GM18526 (cell line): Measurements from ENCODE around the gene ACOXL.

Source experiments
- POLR2A ChIP-seq: IDR thresholded peaks from 3 replicates; pipeline ENCODE4 v1.6.1; 2011; ENCODE audit not compliant: insufficient read length; ENCODE audit errors: extremely low read depth

Gene ACOXL

GRCh38 chr2:111099402-111099801, 367.0 kb downstream of the ACOXL start:
- TF ChIP-seq POLR2A = no peak

DNA sequence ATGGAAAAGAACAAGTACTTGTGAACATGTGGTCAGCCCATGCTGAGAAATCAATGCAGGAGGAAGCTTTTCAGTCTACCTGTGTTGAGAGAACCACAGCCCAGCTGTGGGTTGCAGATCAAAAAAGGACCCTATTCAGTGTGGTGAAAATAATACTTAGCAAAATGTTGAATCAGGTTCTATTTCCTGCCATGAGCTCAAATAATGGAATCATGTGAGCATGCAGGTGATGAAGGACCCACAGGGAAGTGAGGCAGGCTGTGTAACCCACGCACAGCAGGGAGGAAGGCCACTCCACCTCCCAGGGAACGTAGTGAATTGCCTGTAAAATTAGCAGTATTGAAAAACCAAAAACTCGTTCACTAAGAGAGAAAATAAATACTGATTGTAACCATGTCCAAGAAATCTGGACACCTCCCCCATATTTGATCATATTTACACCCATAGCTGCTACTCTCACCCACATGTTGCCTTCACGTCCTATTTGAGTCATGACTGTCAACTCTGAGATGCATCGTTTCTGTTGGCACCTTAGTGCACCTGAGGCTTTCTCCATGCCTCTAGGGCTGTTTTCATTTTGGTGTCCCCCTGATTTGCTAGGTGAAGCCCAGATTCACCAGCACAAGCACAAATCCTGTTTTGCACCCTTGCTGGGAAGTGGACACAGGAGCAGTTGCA, 367.9 kb downstream of the ACOXL start:
- no peak for TF ChIP-seq POLR2A

- TF ChIP-seq POLR2A = no peak
Measured at GRCh38 chr2:111100765-111101162, 368.4 kb downstream of the ACOXL start.

DNA sequence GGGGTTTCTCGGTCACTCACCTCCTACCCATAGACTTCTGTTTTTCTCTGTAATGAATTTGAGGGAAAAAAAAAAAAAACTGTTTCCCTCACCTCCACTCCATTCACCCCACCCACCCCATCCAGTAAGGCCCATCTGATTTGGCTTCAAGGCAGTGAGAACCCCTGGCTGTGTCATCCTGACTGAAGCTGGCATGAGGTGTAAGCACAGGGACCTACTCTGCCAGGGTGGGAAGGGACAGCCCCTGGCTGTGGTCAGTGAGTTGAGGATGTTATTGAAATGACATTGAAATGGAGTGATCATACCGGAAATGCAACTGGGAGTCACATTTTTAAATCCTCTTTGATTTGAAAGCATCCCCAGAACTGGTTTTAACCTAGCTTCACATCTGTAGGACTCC, 369.2 kb downstream of the ACOXL start:
- TF ChIP-seq POLR2A = no peak

GRCh38 chr2:111102216-111102615, 369.8 kb downstream of the ACOXL start:
- TF ChIP-seq POLR2A = no peak

DNA sequence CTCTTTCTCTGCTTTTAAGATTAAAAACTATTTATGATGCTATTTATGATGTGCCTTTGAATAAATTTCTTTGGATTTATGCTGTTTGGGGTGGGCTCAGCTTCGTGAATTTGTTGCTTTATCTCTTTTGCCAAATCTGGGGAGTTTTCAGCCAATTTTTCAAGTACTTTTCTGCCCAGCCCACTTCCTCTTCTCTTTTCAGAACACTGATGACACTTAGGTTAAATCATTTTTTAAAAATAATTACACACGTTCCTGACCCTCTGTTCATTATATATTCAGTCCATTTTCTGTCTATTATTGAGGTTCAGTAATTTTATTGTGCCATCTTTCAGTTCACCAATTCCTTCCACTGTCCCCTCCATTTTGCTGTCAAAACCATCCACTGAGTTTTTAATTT, 373.6 kb downstream of the ACOXL start:
- no peak for TF ChIP-seq POLR2A

- no peak for TF ChIP-seq POLR2A
Measured at GRCh38 chr2:111106706-111107105, 374.3 kb downstream of the ACOXL start.

GRCh38 chr2:111108745-111109271, 376.4 kb downstream of the ACOXL start:
- no peak for TF ChIP-seq POLR2A

- TF ChIP-seq POLR2A = no peak
Measured at GRCh38 chr2:111111101-111111755, 378.9 kb downstream of the ACOXL start.

GRCh38 chr2:111113838-111114237, 381.5 kb downstream of the ACOXL start:
- TF ChIP-seq POLR2A = no peak

- no peak for TF ChIP-seq POLR2A
Measured at GRCh38 chr2:111116011-111116746, 383.8 kb downstream of the ACOXL start.

DNA sequence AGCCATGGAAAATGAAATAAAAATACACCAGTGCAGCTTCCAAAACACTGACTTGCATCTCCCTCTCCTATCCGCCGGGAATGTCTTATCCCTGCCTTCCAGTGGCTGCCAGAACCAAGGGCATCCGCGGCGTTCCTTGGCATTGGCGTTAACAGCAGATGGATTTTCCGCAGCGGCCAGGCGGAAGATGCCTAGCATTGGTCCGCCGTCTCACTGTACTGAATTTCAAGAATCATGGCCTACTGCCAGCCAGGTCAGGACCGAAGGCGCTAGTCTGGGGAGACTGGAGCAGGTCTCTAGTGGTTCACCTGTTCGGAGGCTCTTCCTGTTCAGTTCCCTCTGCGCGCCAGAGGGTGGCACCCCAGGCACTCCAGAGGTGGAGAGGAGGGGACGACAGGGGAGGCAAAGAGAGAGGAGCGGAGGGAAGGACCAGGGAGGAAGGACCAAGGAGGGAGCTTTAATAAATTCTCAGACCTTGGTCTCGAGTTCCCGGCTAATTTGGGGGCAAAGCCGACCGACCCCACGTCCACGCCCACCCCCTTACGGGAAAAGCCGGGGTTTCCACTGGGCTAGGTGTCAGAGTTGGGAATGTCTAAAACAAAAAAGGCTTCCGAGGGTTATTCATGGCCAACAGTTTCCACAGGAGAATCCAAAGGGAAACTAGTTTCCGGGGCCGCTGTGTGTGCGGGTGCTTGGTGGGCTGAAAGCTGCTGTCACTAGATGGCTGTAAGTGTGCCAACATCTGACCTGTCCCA, 384.6 kb downstream of the ACOXL start:
- no peak for TF ChIP-seq POLR2A

DNA sequence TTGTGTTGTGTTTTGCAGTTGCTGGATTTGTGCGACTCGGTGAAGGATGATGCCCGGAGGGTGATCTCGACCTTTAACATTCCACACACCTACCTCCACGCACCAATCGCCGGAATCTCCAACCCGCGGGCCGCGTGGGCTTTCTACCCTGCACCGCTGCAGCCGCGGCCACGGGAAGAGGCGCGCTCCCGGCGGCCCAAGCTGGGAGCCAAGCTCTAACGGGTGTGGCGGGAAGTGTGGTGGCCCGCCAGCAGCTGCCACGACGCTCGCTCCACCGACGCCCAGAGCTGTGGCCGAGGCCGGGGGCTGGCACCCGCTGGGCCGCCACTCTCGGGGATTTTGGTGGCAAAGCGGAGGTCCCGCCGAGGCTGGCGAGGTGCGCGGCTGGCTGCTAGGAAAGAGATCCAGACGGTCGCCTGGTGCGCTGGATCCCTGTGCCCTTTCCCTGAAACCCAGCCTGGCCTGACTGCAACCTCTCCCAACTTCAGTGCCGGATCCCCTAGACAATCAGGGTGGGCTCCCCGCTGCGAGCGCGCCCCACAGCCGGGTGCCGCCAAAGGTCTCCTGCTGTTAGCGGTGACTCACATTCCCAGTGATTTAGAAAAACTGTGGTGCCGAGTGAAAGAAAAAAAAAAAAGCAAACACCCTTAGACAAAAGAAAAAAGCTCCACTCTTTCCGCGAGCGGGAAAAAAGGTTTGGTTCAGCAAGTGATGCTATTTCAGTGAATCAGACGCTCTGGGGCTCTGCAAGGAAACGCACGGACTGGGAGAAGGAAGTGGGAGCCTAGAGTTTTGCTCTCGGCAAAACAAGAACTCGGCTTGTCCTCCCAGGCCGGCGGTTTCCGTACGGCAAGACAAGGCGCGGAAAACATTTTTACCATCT, 385.5 kb downstream of the ACOXL start:
- no peak for TF ChIP-seq POLR2A

DNA sequence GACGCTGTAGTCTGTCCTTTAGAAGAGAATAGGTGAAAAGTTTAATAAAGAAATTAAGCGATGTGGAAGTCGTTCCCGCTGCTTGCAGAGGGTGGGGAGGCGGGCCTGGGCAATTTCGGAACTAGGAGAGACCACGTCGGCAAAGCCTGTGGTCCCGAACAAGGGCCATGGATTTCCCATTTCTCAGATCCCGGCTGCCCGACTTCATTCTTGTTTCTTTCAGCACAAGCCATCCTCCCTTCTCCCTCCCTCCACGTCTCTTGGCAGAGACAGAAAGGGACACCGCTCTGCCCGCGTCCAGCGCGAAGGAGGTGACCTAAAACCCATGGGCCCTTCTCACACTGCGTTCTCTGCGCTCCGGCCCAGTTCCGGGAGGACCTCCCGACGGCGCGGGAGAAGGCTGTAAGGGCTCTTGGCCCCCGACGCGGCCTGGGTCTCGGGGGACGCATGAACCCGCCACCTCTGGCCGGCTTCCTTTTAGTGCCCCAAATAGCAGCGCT, 386.2 kb downstream of the ACOXL start:
- TF ChIP-seq POLR2A = no peak
